GM18868 (cell line): ENCODE measurements around the gene SEMA3C.
"Not testable (repeated sequence)": the region's sequence is repeated elsewhere in the genome, so short reads cannot be mapped to it uniquely, and the experiment has no call there.

ENCODE experiments used
- ATAC-seq: cut with Tn5 transposase; IDR thresholded peaks from one replicate; pipeline ENCODE4 v1.9.1; 2021; ENCODE audit warnings: mild to moderate bottlenecking, moderate library complexity; ENCODE audit not compliant: unreplicated experiment

The SEMA3C gene

GRCh38 chr7:80929619-80930018 is 10.8 kb upstream of the SEMA3C start:
- no peak for ATAC-seq

- ATAC-seq: not testable (repeated sequence)
Observed at GRCh38 chr7:80926955-80927354, 8.1 kb upstream of the SEMA3C start.

GRCh38 chr7:80924090-80924489 is 5.2 kb upstream of the SEMA3C start:
- ATAC-seq: no peak

- no peak for ATAC-seq
Observed at GRCh38 chr7:80923211-80923612, 4.4 kb upstream of the SEMA3C start.

- no peak for ATAC-seq
Observed at GRCh38 chr7:80922253-80923049, 3.6 kb upstream of the SEMA3C start.

- ATAC-seq: no peak
Observed at GRCh38 chr7:80921130-80921529, 2.3 kb upstream of the SEMA3C start.

GRCh38 chr7:80918399-80918798 is 452 bp downstream of the SEMA3C start:
- ATAC-seq: peak; percentile 81

- no peak for ATAC-seq
Observed at GRCh38 chr7:80916770-80917741, 1.8 kb downstream of the SEMA3C start.

- ATAC-seq: no peak
Observed at GRCh38 chr7:80910228-80910627, 8.6 kb downstream of the SEMA3C start.

- no peak for ATAC-seq
Observed at GRCh38 chr7:80908360-80908797, 10.5 kb downstream of the SEMA3C start.

GRCh38 chr7:80907612-80908011 is 11.2 kb downstream of the SEMA3C start:
- no peak for ATAC-seq

GRCh38 chr7:80907141-80907601 is 11.7 kb downstream of the SEMA3C start:
- no peak for ATAC-seq

GRCh38 chr7:80905334-80905733 is 13.5 kb downstream of the SEMA3C start:
- no peak for ATAC-seq

- peak; percentile 82 for ATAC-seq
Observed at GRCh38 chr7:80902716-80903308, 16.0 kb downstream of the SEMA3C start.

- ATAC-seq: no peak
Observed at GRCh38 chr7:80902019-80902418, 16.8 kb downstream of the SEMA3C start.

- ATAC-seq: no peak
Observed at GRCh38 chr7:80900583-80901576, 18.0 kb downstream of the SEMA3C start.

GRCh38 chr7:80896906-80897598 is 21.8 kb downstream of the SEMA3C start:
- ATAC-seq: no peak

GRCh38 chr7:80895056-80895455 is 23.8 kb downstream of the SEMA3C start:
- ATAC-seq: no peak

GRCh38 chr7:80891259-80891544 is 27.6 kb downstream of the SEMA3C start:
- no peak for ATAC-seq
